DOHH2 (cell line): ENCODE data around the gene MYO10.

Experiments
- H3F3A ChIP-seq: fragments of 200-600 bp; sonication (generic), shearing (Covaris generic); 2 replicates; pipeline ENCODE4 v1.6.0; 2016; ENCODE audit warnings: antibody characterized with exemption, mild to moderate bottlenecking; ENCODE audit not compliant: control insufficient read depth, insufficient read depth
- H3K27ac ChIP-seq: fragments of 200-600 bp; sonication (generic); 2 replicates; pipeline ENCODE4 v1.5.1; 2014; ENCODE audit warnings: low read depth, mild to moderate bottlenecking, low read length, moderate library complexity
- H3K27me3 ChIP-seq: fragments of 200-600 bp; sonication (generic); 2 replicates; pipeline ENCODE4 v1.6.1; 2014; ENCODE audit warnings: mild to moderate bottlenecking, low read length, mixed read lengths; ENCODE audit not compliant: control insufficient read depth
- H3K36me3 ChIP-seq: fragments of 200-600 bp; sonication (generic); 2 replicates; pipeline ENCODE4 v1.6.1; 2014; ENCODE audit warnings: mild to moderate bottlenecking, low read length, moderate library complexity, mixed read lengths; ENCODE audit not compliant: control insufficient read depth
- H3K4me1 ChIP-seq: fragments of 200-600 bp; sonication (generic); 2 replicates; pipeline ENCODE4 v1.6.1; 2014; ENCODE audit warnings: mild to moderate bottlenecking, low read length, mixed read lengths; ENCODE audit not compliant: control insufficient read depth
- H3K4me2 ChIP-seq: fragments of 200-600 bp; sonication (generic); 2 replicates; pipeline ENCODE4 v1.6.0; 2014; ENCODE audit warnings: mild to moderate bottlenecking, low read length, moderate library complexity
- H3K4me3 ChIP-seq: fragments of 200-600 bp; sonication (generic); 2 replicates; pipeline ENCODE4 v1.5.1; 2014; ENCODE audit warnings: mild to moderate bottlenecking, low read length, mixed read lengths
- H3K79me2 ChIP-seq: fragments of 200-600 bp; sonication (generic); 2 replicates; pipeline ENCODE4 v1.6.1; 2014; ENCODE audit warnings: mild to moderate bottlenecking, low read length, mixed read lengths; ENCODE audit not compliant: control insufficient read depth
- H3K9me2 ChIP-seq: fragments of 200-600 bp; sonication (generic); replicated peaks from 2 replicates; pipeline ENCODE4 v1.6.1; 2014; ENCODE audit warnings: mild to moderate bottlenecking, low read length, mixed read lengths; ENCODE audit not compliant: control insufficient read depth
- H3K9me3 ChIP-seq: fragments of 200-600 bp; sonication (generic); 2 replicates; pipeline ENCODE4 v1.6.1; 2014; ENCODE audit warnings: antibody characterized with exemption, low read length, mixed read lengths; ENCODE audit not compliant: control insufficient read depth, insufficient read depth
- H4K20me1 ChIP-seq: fragments of 200-600 bp; sonication (generic); 2 replicates; pipeline ENCODE4 v1.6.0; 2014; ENCODE audit warnings: low read depth, mild to moderate bottlenecking, antibody characterized with exemption, low read length, moderate library complexity; ENCODE audit not compliant: control insufficient read depth, insufficient read depth
- EZH2phosphoT487 ChIP-seq: fragments of 200-600 bp; sonication (generic); IDR thresholded peaks from 2 replicates; pipeline ENCODE4 v1.6.1; 2017; ENCODE audit warnings: borderline replicate concordance, mild to moderate bottlenecking, antibody characterized with exemption, low read length, moderate library complexity, mixed read lengths
- TF ChIP-seq, protein P1 (sequence below): fragments of 200-600 bp; sonication (generic); IDR thresholded peaks from one replicate; pipeline ENCODE4 v1.5.1; 2014; ENCODE audit warnings: antibody characterized with exemption, mild to moderate bottlenecking, low read depth, low read length; ENCODE audit not compliant: poor library complexity, severe bottlenecking

The MYO10 gene

DNA sequence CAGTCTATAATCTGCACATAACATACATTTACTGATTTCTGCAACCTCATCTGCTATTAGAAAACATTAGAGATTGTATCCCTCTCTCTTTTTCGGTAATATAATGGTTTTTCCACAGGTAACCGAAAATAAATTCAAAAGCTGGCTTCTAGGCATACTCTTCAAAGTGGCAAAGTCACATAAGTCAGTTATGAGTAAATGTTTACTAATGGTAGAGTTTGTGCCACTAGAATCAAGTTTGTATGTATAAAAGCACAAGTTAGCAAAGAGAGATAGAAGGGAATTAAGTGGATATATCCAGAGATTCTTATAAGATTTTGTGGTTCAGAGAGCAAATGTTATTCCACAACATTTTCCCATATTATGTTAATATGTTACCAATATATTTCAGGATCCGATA is 86.9 kb downstream of the MYO10 start:
- TF ChIP-seq, protein P1, sequence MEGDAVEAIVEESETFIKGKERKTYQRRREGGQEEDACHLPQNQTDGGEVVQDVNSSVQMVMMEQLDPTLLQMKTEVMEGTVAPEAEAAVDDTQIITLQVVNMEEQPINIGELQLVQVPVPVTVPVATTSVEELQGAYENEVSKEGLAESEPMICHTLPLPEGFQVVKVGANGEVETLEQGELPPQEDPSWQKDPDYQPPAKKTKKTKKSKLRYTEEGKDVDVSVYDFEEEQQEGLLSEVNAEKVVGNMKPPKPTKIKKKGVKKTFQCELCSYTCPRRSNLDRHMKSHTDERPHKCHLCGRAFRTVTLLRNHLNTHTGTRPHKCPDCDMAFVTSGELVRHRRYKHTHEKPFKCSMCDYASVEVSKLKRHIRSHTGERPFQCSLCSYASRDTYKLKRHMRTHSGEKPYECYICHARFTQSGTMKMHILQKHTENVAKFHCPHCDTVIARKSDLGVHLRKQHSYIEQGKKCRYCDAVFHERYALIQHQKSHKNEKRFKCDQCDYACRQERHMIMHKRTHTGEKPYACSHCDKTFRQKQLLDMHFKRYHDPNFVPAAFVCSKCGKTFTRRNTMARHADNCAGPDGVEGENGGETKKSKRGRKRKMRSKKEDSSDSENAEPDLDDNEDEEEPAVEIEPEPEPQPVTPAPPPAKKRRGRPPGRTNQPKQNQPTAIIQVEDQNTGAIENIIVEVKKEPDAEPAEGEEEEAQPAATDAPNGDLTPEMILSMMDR: no peak
- TF ChIP-seq EZH2phosphoT487: no peak
- H3K36me3 ChIP-seq: no peaks in the 10 kb centered on the region
- no peak overlapping the region for H3K27ac ChIP-seq

DNA sequence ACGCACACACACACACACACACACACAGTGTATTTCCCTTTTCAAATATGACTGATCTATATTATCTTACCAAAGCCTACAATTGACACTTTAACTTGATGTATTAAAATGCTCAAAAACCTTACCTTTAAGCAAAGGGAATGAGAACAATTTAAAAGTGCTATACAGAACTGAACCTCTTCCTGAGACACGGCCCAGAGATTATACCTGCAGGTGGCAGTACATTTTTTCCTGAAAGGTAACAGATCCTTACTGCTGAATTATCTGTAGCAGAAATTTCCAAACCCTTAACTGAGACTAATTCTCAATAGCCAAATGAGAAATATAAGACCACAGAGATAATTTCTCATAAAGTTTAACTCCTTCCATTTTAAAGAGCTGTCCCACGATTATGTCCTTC is 91.1 kb downstream of the MYO10 start:
- no peaks in the 10 kb centered on the region for H3K36me3 ChIP-seq
- no peak overlapping the region for H3K4me3 ChIP-seq
- H3K27me3 ChIP-seq: no peaks in the 10 kb centered on the region
- no peaks in the 10 kb centered on the region for H4K20me1 ChIP-seq
- H3K79me2 ChIP-seq: no peaks in the 10 kb centered on the region
- H3K4me1 ChIP-seq: no peaks in the 10 kb centered on the region
- H3F3A ChIP-seq: no peaks in the 10 kb centered on the region
- H3K27ac ChIP-seq: no peak overlapping the region
- TF ChIP-seq, protein P1: no peak
- H3K4me2 ChIP-seq: no peak overlapping the region
- no peaks in the 10 kb centered on the region for H3K9me3 ChIP-seq
- no peaks in the 10 kb centered on the region for H3K9me2 ChIP-seq

More for the DNA sequence above, 86.9 kb downstream of the MYO10 start:
- H3K79me2 ChIP-seq: no peaks in the 10 kb centered on the region
- H3K9me2 ChIP-seq: no peaks in the 10 kb centered on the region
- H3K4me3 ChIP-seq: no peak overlapping the region
- H3K4me1 ChIP-seq: no peaks in the 10 kb centered on the region
- no peaks in the 10 kb centered on the region for H4K20me1 ChIP-seq
- no peak overlapping the region for H3K4me2 ChIP-seq
- no peaks in the 10 kb centered on the region for H3K9me3 ChIP-seq
- H3F3A ChIP-seq: no peaks in the 10 kb centered on the region
- no peaks in the 10 kb centered on the region for H3K27me3 ChIP-seq

DNA sequence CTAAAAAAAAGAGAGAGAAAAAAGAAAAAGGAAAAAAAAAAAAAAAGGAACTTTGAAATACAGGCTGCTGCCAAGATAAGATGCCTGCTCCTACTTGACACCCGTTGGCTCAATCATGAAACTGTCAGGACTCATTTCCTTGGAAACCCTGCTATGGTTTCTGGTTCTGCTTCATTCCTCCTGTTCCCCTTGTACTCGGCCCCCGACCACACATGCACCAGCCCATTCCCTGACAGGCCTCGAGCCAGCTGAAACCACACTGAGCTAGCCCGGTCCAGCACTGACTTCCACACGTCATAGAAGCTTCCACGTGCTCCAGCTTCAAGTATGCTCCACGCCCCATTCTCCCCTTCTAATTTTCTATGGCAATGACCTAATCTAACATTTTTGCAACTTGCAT is 93.2 kb downstream of the MYO10 start:
- Histone ChIP-seq H3K4me3 (no peak overlapping the region), H3K4me1 (no peaks in the 10 kb centered on the region), H3K9me3 (no peaks in the 10 kb centered on the region), H3K9me2 (no peaks in the 10 kb centered on the region), H3K27ac (no peak overlapping the region), H3K36me3 (no peaks in the 10 kb centered on the region), H3K4me2 (no peak overlapping the region), H3F3A (no peaks in the 10 kb centered on the region), H4K20me1 (no peaks in the 10 kb centered on the region), H3K79me2 (no peaks in the 10 kb centered on the region), H3K27me3 (no peaks in the 10 kb centered on the region)
- TF ChIP-seq, protein P1: no peak
- TF ChIP-seq EZH2phosphoT487: no peak

DNA sequence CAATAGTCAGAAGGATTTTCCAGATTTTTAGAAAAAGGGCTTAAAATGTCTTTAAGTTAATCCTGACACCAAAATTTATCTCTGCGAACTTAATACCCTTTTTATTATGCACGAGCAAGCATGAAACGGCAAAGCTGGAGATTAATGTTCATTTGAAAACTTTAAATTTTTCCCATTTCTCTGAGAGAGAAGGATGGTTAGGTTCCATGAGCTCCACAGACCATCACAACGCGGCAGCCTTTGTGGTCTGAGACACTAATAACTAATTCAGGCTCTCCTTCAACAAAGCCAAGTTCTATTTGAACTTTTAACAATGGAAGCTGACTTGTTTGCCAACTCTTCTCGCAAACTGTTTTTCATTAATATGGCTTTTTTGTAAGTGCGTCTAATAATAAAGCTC is 94.7 kb downstream of the MYO10 start:
- H3K36me3 ChIP-seq: no peaks in the 10 kb centered on the region
- TF ChIP-seq EZH2phosphoT487: no peak
- TF ChIP-seq, protein P1: no peak

More for the DNA sequence above, 94.7 kb downstream of the MYO10 start:
- H3K27me3 ChIP-seq: no peaks in the 10 kb centered on the region
- no peak overlapping the region for H3K4me2 ChIP-seq
- H3K4me3 ChIP-seq: no peak overlapping the region
- H3K9me3 ChIP-seq: no peaks in the 10 kb centered on the region
- H3K9me2 ChIP-seq: no peaks in the 10 kb centered on the region
- H3K27ac ChIP-seq: no peak overlapping the region
- H3K4me1 ChIP-seq: no peaks in the 10 kb centered on the region
- H3K79me2 ChIP-seq: no peaks in the 10 kb centered on the region
- H3F3A ChIP-seq: no peaks in the 10 kb centered on the region
- no peaks in the 10 kb centered on the region for H4K20me1 ChIP-seq
